Measurements from ENCODE around the gene DGLUCY. TPM values are rescaled to one million over a fixed set of nuclear protein-coding genes. Genes with fewer than 3 reads are reported as not detected.

DGLUCY gene
- total and polyA plus RNA-seq, 2 of the 8 experiments (the other 6 are each of a cell fraction or from before 2014, with no cell fraction given), result 24.9 to 31.8 TPM

DNA sequence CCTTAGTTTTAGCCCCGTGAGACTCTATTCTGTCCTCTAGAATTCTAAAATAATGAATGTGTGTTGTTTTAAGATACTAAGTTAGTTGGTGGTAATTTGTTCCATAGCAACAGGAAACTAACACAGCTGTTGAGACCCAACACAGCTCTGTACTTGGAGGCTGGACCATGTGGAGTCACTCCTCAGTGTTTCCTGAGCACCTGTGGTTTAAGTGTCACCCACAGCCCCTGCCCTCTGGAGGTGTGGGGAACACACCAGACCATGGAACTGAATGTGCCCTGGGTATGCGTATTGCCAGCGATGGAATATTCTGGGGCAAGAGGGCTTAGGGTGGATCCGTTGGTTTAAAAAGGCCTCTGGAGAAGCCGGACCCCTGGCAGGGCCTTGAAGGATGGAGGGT is 147.2 kb downstream of the DGLUCY start (continued):
- TF ChIP-seq FOSL1 (IDR thresholded peaks at IDR 0.05; ENCODE audit: insufficient read depth, low read depth, low read length), result no peak
- no peak for TF ChIP-seq ZNF274 (IDR thresholded peaks at IDR 0.05; ENCODE audit: borderline replicate concordance, extremely low read depth, low read length)
- no peak for TF ChIP-seq ASH2L (IDR thresholded peaks at IDR 0.05; ENCODE audit: low read length)
